Breast epithelium (tissue), 3 donors: ENCODE measurements around the gene SMYD4.

Experiments used
- CTCF ChIP-seq, 3 donors: fragments of 450-650 bp; IDR thresholded peaks; one replicate each; pipeline ENCODE4 v1.5.1; 2016 to 2017; ENCODE audit warnings: antibody characterized with exemption in 3 of 3, mild to moderate bottlenecking in 3 of 3, moderate library complexity in 3 of 3
- POLR2A ChIP-seq: fragments of 450-650 bp; IDR thresholded peaks from one replicate; pipeline ENCODE4 v1.6.1; 2016; ENCODE audit warnings: antibody characterized with exemption, mild to moderate bottlenecking, moderate library complexity
- POLR2AphosphoS5 ChIP-seq, 3 donors: sonication (generic); formaldehyde crosslinking; IDR thresholded peaks; one replicate each; pipeline ENCODE4 v1.6.1; 2017; ENCODE audit warnings: antibody characterized with exemption in 3 of 3

DNA sequence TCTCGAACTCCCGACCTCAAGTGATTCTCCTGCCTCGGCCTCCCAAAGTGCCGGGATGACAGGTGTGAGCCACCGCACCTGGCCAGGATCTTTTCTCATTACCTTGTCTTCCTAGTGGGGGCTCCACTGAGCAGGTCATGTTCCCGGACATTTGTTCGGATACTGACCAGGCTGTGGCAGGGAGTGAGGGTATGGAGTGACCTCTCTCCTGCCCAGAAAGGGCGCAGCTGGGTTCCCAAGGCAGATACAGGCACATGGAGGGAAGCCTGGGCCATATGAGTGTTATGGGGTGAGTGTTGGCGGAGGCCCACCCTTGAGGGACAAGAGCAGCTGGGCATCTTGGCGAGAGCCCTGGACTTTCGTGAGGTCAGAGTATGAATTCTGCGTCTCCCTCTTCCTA is 62.3 kb downstream of the SMYD4 start:
- no peak for TF ChIP-seq CTCF (IDR thresholded peaks at IDR 0.05)
- TF ChIP-seq POLR2AphosphoS5 (IDR thresholded peaks at IDR 0.05), result no peak
- TF ChIP-seq POLR2A, result no peak
